HCEC 1CT (cell line): Measurements from ENCODE around the gene ZNF277.
A peak's percentile ranks its signal among the peaks of the same experiment; 100 is the strongest.

Experiments
- DNase-seq: peaks from one replicate; pipeline ENCODE4 v3.0.0-alpha.2; 2017

The ZNF277 gene, protein sequence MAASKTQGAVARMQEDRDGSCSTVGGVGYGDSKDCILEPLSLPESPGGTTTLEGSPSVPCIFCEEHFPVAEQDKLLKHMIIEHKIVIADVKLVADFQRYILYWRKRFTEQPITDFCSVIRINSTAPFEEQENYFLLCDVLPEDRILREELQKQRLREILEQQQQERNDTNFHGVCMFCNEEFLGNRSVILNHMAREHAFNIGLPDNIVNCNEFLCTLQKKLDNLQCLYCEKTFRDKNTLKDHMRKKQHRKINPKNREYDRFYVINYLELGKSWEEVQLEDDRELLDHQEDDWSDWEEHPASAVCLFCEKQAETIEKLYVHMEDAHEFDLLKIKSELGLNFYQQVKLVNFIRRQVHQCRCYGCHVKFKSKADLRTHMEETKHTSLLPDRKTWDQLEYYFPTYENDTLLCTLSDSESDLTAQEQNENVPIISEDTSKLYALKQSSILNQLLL

DNA sequence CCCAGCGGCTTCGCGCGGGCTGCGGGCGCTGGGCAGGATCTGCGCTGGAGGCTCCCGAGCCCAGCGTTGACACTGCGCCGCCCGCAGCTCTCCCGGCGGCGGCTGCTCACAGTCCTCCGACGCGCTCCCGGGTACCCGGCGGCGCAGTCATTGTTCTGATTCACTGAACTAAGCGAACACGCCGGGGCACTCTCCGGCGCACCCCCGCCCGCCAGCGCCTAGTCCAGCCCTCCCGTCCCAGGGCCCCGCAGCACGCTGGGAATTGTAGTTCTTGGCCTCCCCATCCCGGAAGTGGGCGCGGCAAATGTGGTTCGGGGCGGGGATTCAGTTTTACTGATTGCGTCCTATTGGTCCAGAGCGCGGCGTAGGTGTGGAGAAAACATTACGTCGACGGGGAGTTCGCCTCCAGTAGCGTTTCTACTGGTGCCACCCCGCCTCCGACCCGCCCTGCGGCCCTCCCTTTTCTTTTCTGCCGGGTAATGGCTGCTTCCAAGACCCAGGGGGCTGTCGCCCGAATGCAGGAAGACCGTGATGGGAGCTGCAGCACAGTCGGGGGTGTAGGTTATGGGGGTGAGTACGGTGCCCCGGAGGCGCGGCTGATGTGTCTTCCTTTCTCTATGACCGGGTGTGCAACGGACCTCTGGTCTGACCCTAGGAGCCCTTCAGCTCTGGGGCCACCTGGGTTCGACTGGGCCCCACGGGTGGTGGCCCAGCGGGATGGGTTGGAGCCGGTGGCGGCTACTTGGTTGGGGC lies at the start of gene ZNF277, which contains the start of gene DOCK4:
Gene ZNF277, plus strand, starts transcription at position 458 of the 753 bp plus-strand sequence. Its CDS starts 22 bp downstream, at position 480.
Gene DOCK4, minus strand, starts transcription at position 162 of the 753 bp plus-strand sequence. CDS start 261 bp downstream, outside the sequence.
- DNase-seq: peak; percentile 99

DNA sequence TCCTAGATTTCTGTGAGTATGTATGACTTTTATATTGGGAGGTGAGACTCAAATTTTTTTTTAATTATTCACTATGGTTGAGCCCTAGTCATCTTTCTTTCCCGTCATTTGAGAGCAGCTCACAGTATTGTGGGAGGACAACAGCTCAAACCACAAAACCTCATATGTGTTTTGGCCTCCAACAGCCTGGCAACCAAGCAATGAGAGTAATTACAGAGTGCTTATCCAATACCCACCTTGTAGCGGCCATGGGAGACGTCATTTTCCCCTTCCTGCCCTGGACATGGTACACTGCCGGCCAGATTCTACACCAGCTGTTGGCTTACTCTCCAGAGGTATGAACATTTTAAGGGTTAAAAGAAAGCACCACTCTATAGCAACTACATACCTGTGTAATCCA lies 49.4 kb upstream of the ZNF277 start:
- DNase-seq: peak; percentile 91

DNA sequence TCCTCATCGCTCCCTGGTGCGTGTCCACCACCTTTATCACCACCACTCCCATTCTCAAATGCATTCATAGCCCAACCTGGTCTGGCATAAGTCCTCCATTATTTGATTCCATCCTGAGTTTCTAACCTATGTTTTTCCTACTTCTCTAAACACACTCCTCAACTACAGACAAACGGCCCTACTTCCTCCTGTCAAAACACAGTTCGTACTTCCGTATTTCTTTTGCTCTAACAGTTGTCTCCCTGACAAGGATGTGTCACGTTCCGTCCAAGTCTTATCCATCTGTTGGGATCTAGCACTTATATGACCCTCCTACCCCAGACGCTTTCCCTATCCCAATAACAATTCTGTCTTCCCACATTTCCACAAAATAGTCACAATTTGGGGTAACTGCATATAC lies 47.1 kb upstream of the ZNF277 start:
- DNase-seq: no peak

DNA sequence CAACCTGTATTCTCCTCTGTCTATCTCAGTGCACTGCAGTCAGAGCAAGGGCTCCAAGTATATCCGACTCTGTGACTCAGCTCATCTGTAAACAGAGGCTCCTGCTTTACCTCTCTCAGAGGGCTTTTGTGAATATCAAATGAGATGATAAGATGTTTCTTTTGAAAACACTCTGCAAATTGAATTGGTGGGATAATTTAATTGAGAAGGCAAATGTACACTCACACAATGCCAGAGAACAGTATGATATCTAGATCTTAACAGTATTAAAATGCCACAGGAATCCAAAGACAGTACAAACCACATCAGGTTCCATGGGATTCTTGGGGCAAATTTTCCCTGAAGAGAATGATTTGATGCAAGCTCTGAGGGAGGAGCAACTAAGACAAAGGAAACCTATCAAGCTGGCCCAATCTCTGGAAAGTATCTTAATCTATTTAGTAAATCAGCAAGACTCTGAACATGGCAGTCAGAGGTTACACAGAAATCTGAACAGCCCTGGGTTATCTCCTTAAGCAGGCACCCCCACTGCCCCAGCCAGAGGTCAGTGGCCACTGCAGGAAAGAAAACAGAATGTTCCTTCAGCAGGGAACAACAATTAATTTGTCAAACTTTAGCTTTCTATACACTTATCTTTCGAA lies 46.2 kb upstream of the ZNF277 start:
- peak; percentile 54 for DNase-seq

DNA sequence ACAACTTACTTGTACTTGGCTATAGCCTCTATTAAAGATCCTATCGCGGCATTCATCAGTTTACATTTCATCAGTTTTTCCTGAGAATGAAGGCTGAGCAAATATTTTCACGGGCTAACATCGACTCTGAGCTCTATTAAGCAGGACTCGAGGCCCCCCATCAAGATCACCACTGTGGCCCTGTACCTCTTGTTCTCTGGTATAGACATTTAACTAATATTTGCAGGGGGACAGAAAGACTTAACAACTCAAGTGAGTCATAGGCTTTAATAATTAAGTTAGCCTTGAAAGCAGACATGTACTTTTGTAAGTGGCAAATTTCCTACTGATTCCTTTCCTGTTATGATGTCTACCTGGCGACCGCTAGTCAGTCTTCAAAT lies 45.7 kb upstream of the ZNF277 start:
- DNase-seq: no peak

DNA sequence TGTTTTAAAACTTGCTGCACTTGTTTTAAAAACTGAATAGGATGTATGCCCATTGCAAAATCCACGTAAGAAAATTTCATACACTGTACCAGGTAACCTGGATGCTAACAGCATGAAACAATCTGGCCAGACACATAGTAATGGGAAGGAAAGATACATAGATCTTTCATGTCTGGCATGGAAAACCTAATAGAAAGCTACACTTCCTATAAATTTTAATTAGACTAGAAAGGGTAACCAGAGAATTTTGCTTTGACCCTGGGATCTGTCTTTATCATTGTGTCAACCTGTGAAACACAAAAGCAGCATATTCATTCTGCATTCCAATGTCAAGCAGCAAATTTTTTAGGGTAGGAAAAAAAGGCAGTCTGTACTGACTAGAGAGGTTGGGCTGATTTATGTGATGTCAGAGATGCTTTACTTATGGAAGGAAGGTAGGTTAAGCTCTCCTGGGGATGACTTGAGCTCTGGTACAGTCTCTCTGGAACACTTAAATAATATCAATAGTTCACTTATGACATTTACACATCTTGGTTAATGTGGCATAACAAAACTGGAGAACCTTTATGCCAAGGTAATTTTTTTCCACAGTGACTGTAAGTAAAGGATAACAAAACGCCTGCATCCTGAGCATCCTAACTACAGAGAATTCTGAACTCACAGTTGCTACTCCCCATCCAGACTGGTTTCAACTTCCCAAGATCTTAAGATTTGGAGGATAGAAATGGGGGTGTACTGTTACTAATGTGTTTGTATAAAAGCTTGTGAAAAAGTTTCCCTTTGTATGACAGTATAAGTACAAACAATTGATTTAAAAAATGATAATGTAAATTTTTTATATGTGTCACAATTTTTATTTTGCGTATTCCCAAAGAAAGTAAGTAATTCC lies 45.0 kb upstream of the ZNF277 start:
- DNase-seq: no peak

DNA sequence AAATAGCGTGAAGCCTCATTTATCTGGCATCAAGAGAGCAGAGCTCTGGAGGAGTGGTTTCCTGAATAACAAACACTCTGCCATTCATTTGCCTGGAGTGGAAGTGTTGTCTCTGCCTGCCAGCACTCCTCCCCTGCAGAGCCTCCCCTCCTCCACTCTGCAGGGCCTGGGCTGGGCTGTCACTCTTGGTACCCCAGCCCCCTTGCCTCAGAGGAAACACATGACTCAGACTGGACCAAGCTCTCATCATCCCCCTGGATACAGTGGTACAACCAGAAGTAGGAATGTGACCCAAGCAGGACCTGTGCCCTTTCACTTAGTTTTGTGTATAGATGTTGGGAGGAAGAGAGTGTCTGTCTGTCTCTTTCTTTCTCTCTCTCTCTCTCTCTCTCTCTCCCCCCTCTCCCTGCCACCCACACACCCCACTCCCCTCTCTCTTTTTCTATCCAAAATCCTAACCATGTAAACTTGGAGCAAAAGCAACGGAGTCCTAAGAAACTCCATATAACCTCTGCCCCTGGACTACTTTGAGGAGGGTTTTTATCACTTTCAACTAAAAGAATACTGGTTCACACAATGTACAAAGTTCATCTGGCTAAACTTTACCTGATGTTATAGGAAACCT lies 44.2 kb upstream of the ZNF277 start:
- peak; percentile 72 for DNase-seq

DNA sequence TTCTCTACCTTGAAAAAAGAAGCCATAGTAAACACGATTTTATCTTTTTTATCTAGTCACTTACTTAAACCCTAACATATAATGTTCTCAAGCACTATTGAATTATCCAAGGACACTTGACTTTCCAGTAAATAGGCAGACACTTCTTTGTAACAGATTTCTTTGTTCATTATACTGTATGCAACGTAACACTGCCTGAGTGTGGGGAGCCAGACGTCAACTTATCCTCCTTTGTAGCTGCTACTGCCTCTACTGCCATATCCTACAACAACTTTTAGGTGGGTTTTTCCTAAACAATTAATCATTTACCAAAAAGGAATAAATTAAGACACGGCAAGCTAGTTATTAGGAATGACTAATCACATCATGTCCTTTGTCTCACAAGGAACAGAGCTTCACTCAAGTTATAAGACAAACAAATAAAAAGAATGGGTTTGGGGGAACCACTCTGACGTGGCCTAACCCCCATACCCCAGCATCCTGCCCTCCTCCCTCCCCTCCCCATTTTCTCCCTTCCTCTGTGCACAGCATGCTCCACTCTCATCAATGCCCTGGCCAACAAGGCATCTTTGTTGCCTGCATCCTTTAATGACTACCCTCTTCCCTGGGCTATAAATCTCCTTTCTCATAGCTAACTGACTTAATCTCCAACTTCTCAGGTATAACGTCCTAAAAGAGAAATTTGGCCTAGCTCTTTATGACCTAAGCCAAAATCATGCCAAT lies 43.5 kb upstream of the ZNF277 start:
- DNase-seq: no peak

DNA sequence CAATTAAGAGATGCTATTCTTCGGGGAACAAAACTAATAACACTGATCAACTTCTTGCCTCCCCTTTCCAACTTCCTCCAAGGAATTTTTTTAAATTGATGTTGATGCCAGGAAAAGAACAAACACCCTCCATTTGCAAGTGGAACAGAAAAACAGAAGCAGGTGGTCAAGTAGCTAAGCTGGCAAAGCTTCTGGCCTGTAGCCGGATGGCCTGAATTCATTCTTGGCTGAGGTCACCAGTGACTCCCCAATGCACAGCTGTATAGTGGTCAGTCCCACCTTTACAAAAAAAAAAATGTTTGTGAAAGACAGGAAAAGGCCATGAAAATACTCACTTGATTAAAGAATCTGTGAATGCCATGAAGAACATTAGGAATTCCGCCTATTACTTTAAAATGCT lies 39.3 kb upstream of the ZNF277 start:
- DNase-seq: no peak

DNA sequence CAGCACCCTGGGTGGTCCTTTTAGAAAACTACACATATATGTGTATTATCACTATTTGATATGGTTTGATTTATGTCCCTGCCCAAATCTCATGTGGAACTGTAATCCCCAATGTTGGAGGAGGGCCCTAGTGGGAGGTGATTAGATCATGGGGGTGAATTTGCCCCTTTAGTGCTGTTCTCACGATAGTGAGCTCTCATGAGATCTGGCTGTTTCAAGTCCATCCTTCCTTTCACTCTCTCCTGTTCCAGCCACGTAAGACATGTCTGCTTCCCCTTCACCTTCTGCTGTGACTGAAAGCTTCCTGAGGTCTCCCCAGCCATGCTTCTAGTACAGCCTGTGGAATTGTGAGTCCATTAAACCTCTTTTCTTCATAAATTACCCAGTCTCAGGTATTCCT lies 37.6 kb upstream of the ZNF277 start:
- no peak for DNase-seq

DNA sequence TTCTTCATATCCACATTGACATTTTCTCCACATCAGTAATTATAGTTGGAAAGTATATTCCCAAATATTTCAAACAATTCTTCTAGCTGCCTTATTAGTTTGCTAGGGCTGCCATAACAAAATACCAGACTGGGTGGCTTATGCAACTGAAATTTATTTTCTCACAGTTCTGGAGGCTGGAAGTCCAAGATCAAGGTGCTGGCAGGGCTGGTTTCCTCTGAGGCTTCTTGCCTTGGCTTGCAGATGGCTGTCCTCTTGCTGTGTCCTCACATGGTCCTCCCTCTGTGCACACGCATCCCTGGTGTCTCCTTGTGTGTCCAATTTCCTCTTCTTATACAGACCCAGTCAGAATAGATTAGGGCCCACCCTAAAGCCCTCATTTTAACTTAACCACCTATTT lies 34.8 kb upstream of the ZNF277 start:
- DNase-seq: no peak

DNA sequence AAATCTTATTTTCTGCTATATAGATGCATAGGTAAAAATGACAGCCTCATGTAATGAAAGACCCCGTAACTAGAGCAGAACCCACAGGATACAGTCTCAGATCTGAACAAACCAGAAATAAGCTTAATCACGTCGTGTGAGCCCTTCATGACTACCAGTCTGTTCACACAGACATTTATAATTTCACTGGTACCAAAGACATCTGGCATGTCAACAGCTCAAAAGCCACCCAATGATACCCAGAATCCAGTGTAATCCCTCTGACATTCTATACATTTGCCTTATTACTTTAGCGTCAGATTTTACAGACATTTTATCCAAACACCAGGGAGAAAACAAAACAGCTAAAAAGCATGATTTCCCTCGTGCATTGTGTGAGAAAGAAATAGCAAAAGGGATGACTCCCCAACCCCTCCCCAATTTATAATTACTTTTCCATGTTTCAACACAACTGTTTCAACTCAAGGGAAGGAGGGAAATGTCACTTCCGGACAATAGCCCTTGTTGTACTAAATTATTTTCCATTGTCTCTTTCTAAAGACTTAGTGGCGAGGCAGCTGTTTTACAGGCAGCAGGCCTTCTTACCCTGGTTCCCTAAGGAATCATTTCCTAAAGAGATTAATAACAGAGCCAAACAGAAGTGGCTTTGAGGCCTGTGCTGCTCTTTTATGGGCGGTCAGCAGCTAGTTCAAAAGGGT lies 33.5 kb upstream of the ZNF277 start:
- DNase-seq: no peak

DNA sequence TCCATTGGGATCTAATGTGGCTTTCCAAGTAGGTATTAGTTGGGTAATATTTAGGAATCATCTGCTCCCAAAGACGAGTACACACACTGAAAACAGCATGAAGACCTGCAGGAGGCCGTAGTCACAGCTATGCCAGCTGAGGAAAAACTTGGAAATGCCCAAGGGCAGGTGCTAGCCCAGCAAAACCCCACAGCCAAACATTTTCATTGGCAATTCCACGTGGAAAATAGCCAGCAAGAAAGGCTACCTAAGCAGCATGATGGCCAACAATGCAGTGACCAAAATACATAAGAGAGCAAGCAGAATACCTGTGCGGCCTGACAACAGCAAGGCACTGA lies 33.0 kb upstream of the ZNF277 start:
- no peak for DNase-seq

DNA sequence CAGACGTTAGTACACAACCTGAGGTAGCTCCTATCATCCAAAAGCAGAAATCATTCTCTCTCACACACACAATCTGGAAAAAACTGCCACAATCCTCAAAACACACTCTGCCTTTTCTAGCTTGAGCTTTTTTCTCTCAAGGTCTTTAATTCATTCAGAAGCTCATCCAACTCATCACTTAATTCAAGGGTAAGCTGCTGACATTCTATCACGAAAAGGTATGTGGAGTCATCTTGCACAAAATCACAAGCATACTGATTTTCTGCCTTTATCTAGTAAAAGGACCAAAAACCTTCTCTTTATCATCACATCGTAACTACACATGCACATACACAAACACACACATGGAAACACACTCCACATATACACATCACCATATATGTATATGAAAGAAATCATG lies 32.3 kb upstream of the ZNF277 start:
- DNase-seq: no peak

DNA sequence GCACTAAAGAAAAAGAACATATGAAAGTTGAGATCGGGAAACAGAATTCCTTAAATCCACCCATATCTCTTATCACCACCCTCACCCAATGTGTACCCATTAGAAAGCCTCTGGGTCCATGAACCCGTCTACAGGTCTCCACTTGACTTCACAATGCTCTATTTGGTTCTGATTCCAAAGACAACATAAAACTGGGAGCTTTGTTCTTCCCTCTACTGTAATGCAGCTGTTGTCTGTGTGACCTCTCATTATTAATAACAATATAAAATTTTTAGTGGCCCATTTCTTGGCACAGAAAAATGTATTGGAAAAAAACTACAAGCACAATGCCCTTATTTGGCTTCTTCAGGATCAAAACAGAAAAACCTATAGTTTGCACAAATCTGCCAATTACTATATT lies 30.3 kb upstream of the ZNF277 start:
- no peak for DNase-seq

DNA sequence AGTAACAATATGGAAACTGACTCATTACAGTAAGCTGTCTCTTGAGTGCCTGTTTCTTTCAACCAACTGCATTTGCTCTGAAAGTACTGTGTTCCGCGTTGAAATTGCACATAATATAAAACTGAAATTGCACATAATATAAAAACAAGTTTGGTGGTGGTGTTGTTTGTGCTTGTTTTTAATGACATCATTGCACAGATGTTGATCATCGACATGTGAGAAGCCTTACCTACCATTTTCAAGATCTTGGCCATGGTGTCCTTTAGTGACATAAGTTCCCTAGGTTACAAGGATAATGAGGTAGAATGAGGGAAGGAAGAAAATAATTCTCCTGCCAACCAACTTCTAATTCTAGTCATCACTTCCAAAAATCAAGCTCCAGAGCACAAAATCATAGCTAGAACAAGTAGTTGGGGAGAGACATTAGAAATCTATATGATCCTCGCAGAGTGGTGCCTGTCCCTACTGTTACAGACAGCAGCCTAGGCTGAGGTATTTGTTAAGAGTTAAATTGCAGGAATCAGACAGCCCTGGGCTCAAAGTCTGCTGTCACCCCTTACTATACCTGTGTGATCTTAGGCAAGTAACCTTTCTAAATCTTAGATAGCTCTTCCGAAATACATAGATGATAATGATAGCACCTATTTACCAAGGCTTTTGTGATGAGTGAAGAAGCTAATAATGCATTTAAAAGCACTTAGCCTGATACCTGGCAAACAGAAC lies 29.6 kb upstream of the ZNF277 start:
- no peak for DNase-seq

DNA sequence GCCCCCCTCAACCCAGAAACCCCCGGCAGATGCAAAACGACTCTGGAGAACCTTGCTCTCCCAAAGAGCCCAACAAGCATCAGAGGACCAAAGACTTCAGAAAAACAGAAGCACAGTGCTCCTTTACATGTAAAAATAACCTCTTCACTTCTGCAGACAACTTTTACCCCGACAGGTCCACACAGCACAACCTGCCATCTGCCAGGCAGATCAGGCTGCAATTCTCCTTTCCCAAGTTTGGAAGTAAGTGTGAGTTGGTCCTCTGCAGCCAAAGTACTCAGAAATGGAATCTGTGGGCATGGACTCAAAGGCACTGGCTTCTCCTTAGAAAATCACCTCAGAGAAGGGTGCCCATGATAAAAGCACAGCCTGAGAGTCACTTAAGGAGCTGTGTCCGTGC lies 26.3 kb upstream of the ZNF277 start:
- DNase-seq: no peak

DNA sequence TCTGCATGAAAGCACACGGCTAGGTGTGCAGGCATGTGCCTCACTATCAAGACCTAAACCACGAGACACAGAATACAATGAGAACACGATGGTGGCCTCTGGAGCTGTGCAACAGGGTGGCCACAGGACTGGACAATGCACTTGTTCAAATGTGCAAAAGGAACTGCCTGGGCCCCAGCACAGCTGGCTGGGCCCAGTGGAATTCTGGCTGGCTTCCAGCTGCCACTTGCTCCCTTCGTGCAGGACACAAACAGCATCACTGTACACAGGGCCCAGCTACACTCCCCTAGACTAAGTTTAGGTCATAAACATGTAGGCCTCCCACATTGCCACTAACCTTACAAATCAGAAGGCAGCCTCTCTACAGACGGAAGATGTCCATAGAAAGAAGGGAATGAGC lies 23.7 kb upstream of the ZNF277 start:
- DNase-seq: no peak

DNA sequence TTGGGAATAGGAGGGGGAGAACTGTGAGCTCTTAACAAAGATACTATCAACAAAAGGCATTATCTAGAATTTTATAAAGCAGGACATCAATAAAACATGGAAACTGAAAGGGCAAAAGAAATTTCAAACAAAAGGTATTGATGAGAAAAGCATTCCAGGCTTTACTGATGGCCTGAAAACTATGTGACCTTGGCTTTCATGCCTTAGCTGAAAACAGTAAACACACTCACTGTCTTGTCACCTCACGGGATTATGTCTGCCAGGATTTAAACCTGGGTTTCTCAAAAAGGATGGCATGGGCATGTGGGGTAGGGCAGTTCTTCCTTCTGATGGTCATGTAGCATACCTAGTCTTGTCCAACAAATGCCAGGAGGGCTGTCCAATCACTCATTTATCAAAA lies 23.2 kb upstream of the ZNF277 start:
- DNase-seq: no peak

DNA sequence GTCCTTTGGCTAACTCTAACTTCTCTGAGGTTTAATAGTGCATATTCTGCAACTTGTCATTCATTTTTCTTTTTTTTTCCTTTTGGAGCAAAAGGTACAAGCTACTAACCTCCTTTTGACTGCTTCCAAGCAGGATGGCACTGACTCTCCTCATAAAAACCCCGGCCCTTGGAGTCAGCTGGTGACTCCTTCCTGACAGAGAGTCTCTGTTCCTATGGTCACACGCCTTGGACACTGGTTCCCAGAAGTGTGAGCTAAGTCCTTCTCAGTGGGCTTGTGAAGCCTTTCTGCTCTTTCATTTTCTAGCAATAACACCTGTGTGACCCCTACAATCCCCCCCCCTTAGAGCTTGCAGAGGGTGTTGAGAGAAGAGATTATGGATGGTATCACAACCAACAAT lies 22.0 kb upstream of the ZNF277 start:
- DNase-seq: no peak
